GM12874 (cell line): ENCODE results near the gene PLEKHG4B.

ENCODE experiments used
- CTCF ChIP-seq: IDR thresholded peaks from 2 replicates; pipeline ENCODE4 v1.5.1; 2011; ENCODE audit warnings: low read depth, mild to moderate bottlenecking, control low read depth, low read length, moderate library complexity; ENCODE audit not compliant: insufficient read depth

PLEKHG4B gene

GRCh38 chr5:139579-140442 is 47.8 kb downstream of the PLEKHG4B start:
- no peak for TF ChIP-seq CTCF

- no peak for TF ChIP-seq CTCF
Measured at GRCh38 chr5:140443-140829, 48.5 kb downstream of the PLEKHG4B start.

- no peak for TF ChIP-seq CTCF
Measured at GRCh38 chr5:141211-141610, 49.2 kb downstream of the PLEKHG4B start.

GRCh38 chr5:141761-142160 is 49.8 kb downstream of the PLEKHG4B start:
- no peak for TF ChIP-seq CTCF

- no peak for TF ChIP-seq CTCF
Measured at GRCh38 chr5:142246-142810, 50.4 kb downstream of the PLEKHG4B start.

- TF ChIP-seq CTCF = no peak
Measured at GRCh38 chr5:143041-143440, 51.1 kb downstream of the PLEKHG4B start.

- TF ChIP-seq CTCF = no peak
Measured at GRCh38 chr5:144941-145340, 53.0 kb downstream of the PLEKHG4B start.
